WTC11 (cell line): ENCODE measurements around the gene IPO8. TPM values are rescaled to one million over a fixed set of nuclear protein-coding genes. Genes with fewer than 3 reads are reported as not detected.

Experiments used
- ATAC-seq: fragments of 200-7000 bp; cut with Tn5 transposase; 2 replicates; pipeline ENCODE4 v1.10.0; 2021; ENCODE audit warnings: mild to moderate bottlenecking, moderate library complexity
- CTCF ChIA-PET: fragments of 300-600 bp; sonication (Branson Sonifier 250); formaldehyde crosslinking; loops from one replicate; lab custom pipeline; 2021; ENCODE audit warnings: antibody characterized with exemption; lab: Charles Lee
- POLR2A ChIA-PET: fragments of 350-600 bp; sonication (Branson Sonifier 250); formaldehyde crosslinking; loops from one replicate; lab custom pipeline; 2021; ENCODE audit warnings: antibody characterized with exemption; lab: Charles Lee
- DNase-seq: peaks from one replicate; pipeline ENCODE4 v3.0.0; 2021; ENCODE audit warnings: low spot score
- H3K27ac Mint-ChIP-seq: 2 replicates; pipeline ENCODE4 v1.8.0; 2021; ENCODE audit warnings: mixed read lengths
- H3K27me3 Mint-ChIP-seq: 2 replicates; pipeline ENCODE4 v1.8.0; 2021; ENCODE audit warnings: low read depth, mild to moderate bottlenecking, moderate library complexity, mixed read lengths
- H3K36me3 Mint-ChIP-seq: 2 replicates; pipeline ENCODE4 v1.8.0; 2021; ENCODE audit warnings: mixed read lengths
- H3K4me1 Mint-ChIP-seq: 2 replicates; pipeline ENCODE4 v1.8.0; 2022; ENCODE audit warnings: mixed read lengths
- H3K4me3 Mint-ChIP-seq: 2 replicates; pipeline ENCODE4 v1.8.0; 2021; ENCODE audit warnings: mild to moderate bottlenecking, moderate library complexity, mixed read lengths
- H3K9me3 Mint-ChIP-seq: 2 replicates; pipeline ENCODE4 v1.8.0; 2021; ENCODE audit warnings: mixed read lengths
- AR ChIP-seq: fragments of 250-450 bp; sonication (Bioruptor Pico); IDR thresholded peaks from 2 replicates; pipeline ENCODE4 v1.9.0; 2021; ENCODE audit warnings: mild to moderate bottlenecking
- ATF1 ChIP-seq: sonication (generic); formaldehyde crosslinking; IDR thresholded peaks from 2 replicates; pipeline ENCODE4 v1.8.1; 2023; ENCODE audit warnings: mild to moderate bottlenecking, moderate library complexity, missing genetic modification reagents
- ATF3 ChIP-seq: sonication (generic); formaldehyde crosslinking; conservative IDR thresholded peaks from 2 replicates; pipeline ENCODE4 v1.8.1; 2022; ENCODE audit warnings: mild to moderate bottlenecking, missing genetic modification reagents
- ELF4 ChIP-seq: sonication (generic); formaldehyde crosslinking; IDR thresholded peaks from 2 replicates; pipeline ENCODE4 v1.8.1; 2022; ENCODE audit warnings: low read depth, mild to moderate bottlenecking, moderate library complexity, missing genetic modification reagents
- FOXP1 ChIP-seq: sonication (generic); formaldehyde crosslinking; IDR thresholded peaks from 2 replicates; pipeline ENCODE4 v1.8.0; 2022; ENCODE audit warnings: missing genetic modification reagents, mild to moderate bottlenecking, moderate library complexity, borderline replicate concordance
- GABPB1 ChIP-seq: sonication (generic); formaldehyde crosslinking; IDR thresholded peaks from 2 replicates; pipeline ENCODE4 v1.8.1; 2023; ENCODE audit warnings: mild to moderate bottlenecking, missing genetic modification reagents
- IRF1 ChIP-seq: sonication (generic); formaldehyde crosslinking; IDR thresholded peaks from 2 replicates; pipeline ENCODE4 v1.8.0; 2023; ENCODE audit warnings: missing genetic modification reagents
- IRF2 ChIP-seq: sonication (generic); formaldehyde crosslinking; IDR thresholded peaks from 2 replicates; pipeline ENCODE4 v1.8.0; 2022; ENCODE audit warnings: low read depth, missing genetic modification reagents, borderline replicate concordance
- JUN ChIP-seq: sonication (generic); formaldehyde crosslinking; IDR thresholded peaks from 2 replicates; pipeline ENCODE4 v1.8.0; 2023; ENCODE audit warnings: mild to moderate bottlenecking, missing genetic modification reagents
- MAX ChIP-seq: sonication (generic); formaldehyde crosslinking; IDR thresholded peaks from 2 replicates; pipeline ENCODE4 v1.8.0; 2022; ENCODE audit warnings: mild to moderate bottlenecking, missing genetic modification reagents
- MYBL2 ChIP-seq: sonication (generic); formaldehyde crosslinking; IDR thresholded peaks from 2 replicates; pipeline ENCODE4 v1.8.1; 2023; ENCODE audit warnings: mild to moderate bottlenecking, moderate library complexity, missing genetic modification reagents
- NFATC4 ChIP-seq: fragments of 250-450 bp; sonication (Bioruptor Pico); IDR thresholded peaks from 2 replicates; pipeline ENCODE4 v1.9.0; 2021; ENCODE audit warnings: mild to moderate bottlenecking
- NFE2L1 ChIP-seq: sonication (generic); formaldehyde crosslinking; IDR thresholded peaks from 2 replicates; pipeline ENCODE4 v1.8.1; 2023; ENCODE audit warnings: missing genetic modification reagents
- RELA ChIP-seq: sonication (generic); formaldehyde crosslinking; IDR thresholded peaks from 2 replicates; pipeline ENCODE4 v1.8.1; 2022; ENCODE audit warnings: missing genetic modification reagents, mild to moderate bottlenecking, borderline replicate concordance
- SMAD4 ChIP-seq: sonication (generic); formaldehyde crosslinking; IDR thresholded peaks from 2 replicates; pipeline ENCODE4 v1.8.0; 2022; ENCODE audit warnings: mild to moderate bottlenecking, missing genetic modification reagents
- TEAD4 ChIP-seq: sonication (generic); formaldehyde crosslinking; IDR thresholded peaks from 2 replicates; pipeline ENCODE4 v1.8.0; 2022; ENCODE audit warnings: mild to moderate bottlenecking, missing genetic modification reagents
- ZBTB43 ChIP-seq: sonication (generic); formaldehyde crosslinking; IDR thresholded peaks from 2 replicates; pipeline ENCODE4 v1.8.1; 2023; ENCODE audit warnings: mild to moderate bottlenecking, missing genetic modification reagents
- ZNF219 ChIP-seq: sonication (generic); formaldehyde crosslinking; IDR thresholded peaks from 2 replicates; pipeline ENCODE4 v1.8.0; 2023; ENCODE audit warnings: missing genetic modification reagents, mild to moderate bottlenecking, borderline replicate concordance
- ZNF232 ChIP-seq: sonication (generic); formaldehyde crosslinking; IDR thresholded peaks from 2 replicates; pipeline ENCODE4 v1.8.0; 2022; ENCODE audit warnings: mild to moderate bottlenecking, missing genetic modification reagents
- ZNF281 ChIP-seq: sonication (generic); formaldehyde crosslinking; IDR thresholded peaks from 2 replicates; pipeline ENCODE4 v1.8.0; 2023; ENCODE audit warnings: mild to moderate bottlenecking, missing genetic modification reagents
- ZNF396 ChIP-seq: fragments of 250-450 bp; sonication (Bioruptor Pico); IDR thresholded peaks from 2 replicates; pipeline ENCODE4 v1.8.0; 2021; ENCODE audit warnings: mild to moderate bottlenecking, moderate library complexity, borderline replicate concordance
- ZNF423 ChIP-seq: fragments of 250-450 bp; sonication (Bioruptor Pico); IDR thresholded peaks from 2 replicates; pipeline ENCODE4 v2.1.2; 2022; ENCODE audit warnings: mild to moderate bottlenecking, moderate library complexity
- ZNF671 ChIP-seq: fragments of 250-450 bp; sonication (Bioruptor Pico); IDR thresholded peaks from 2 replicates; pipeline ENCODE4 v1.8.0; 2021; ENCODE audit warnings: mild to moderate bottlenecking
- ZSCAN18 ChIP-seq: fragments of 250-450 bp; sonication (Bioruptor Pico); IDR thresholded peaks from 2 replicates; pipeline ENCODE4 v2.1.2; 2022; ENCODE audit warnings: mild to moderate bottlenecking, moderate library complexity
- total RNA-seq: library from RNA; stranded (reverse); gene quantifications from 3 replicates; pipeline ENCODE4 v1.2.3, GENCODE V29; 2021

Gene IPO8
- total RNA-seq, 1 experiment from 2014 or later, result 44.8 TPM

- peaks cover 24% of the 10 kb centered on the region for H3K9me3 Mint-ChIP-seq
- ChIA-PET POLR2A (no interaction called here), CTCF (no interaction called here)
- H3K36me3 Mint-ChIP-seq, result peaks cover 3% of the 10 kb centered on the region; the same call in 1 of the 2 replicates
- H3K4me3 Mint-ChIP-seq, result no peak overlapping the region
- ATAC-seq, result no peak
- no peaks in the 10 kb centered on the region for H3K27me3 Mint-ChIP-seq
- DNase-seq, result no peak
- peaks cover 14% of the 10 kb centered on the region for H3K4me1 Mint-ChIP-seq
- H3K27ac Mint-ChIP-seq, result no peak overlapping the region
- TF ChIP-seq IRF1 (CRISPR knock-in tag), result no peak
- TF ChIP-seq SMAD4 (CRISPR knock-in tag), result no peak
- TF ChIP-seq ELF4 (CRISPR knock-in tag), result no peak
- no peak for TF ChIP-seq ZNF281 (CRISPR knock-in tag)
- TF ChIP-seq AR (CRISPR knock-in tag), result no peak
- no peak for TF ChIP-seq NFATC4 (CRISPR knock-in tag)
- no peak for TF ChIP-seq ZNF423 (CRISPR knock-in tag)
- TF ChIP-seq ZSCAN18, result no peak
- no peak for TF ChIP-seq ZNF219
These were observed 112.7 kb downstream of the IPO8 start for GRCh38 chr12:30582943-30583342.

GRCh38 chr12:30580344-30580743 lies 115.3 kb downstream of the IPO8 start:
- no peak overlapping the region for H3K27ac Mint-ChIP-seq
- H3K27me3 Mint-ChIP-seq, result no peaks in the 10 kb centered on the region
- ChIA-PET CTCF (no interaction called here), POLR2A (no interaction called here)
- no peak for DNase-seq
- peaks cover 11% of the 10 kb centered on the region for H3K4me1 Mint-ChIP-seq
- H3K4me3 Mint-ChIP-seq, result no peak overlapping the region
- H3K36me3 Mint-ChIP-seq, result no peaks in the 10 kb centered on the region
- peaks cover 22% of the 10 kb centered on the region for H3K9me3 Mint-ChIP-seq
- no peak for ATAC-seq
- TF ChIP-seq ATF3 (no peak), IRF2 (CRISPR knock-in tag) (no peak), ATF1 (no peak), TEAD4 (CRISPR knock-in tag) (no peak), ZNF671 (no peak), ZBTB43 (CRISPR knock-in tag) (no peak), JUN (no peak), FOXP1 (CRISPR knock-in tag) (no peak), ZNF232 (no peak), GABPB1 (CRISPR knock-in tag) (no peak), ZSCAN18 (no peak), NFATC4 (CRISPR knock-in tag) (no peak), MYBL2 (CRISPR knock-in tag) (no peak), NFE2L1 (CRISPR knock-in tag) (no peak), RELA (CRISPR knock-in tag) (no peak), ZNF396 (no peak), MAX (CRISPR knock-in tag) (no peak)
